NCI-H345 treated with DMSO at 0.1 percent for 48 hours (cell line): Measurements from ENCODE around the gene CDH23.

Experiments used
- DNase-seq: peaks from one replicate; lab custom pipeline; 2025; ENCODE audit not compliant: unreplicated experiment; lab: John Stamatoyannopoulos, UW

The CDH23 gene

GRCh38 chr10:71802235-71802634, 405.5 kb downstream of the CDH23 start:
- no peak for DNase-seq

- DNase-seq: no peak
Measured at GRCh38 chr10:71802715-71803488, 406.2 kb downstream of the CDH23 start.

GRCh38 chr10:71804077-71804476, 407.4 kb downstream of the CDH23 start:
- DNase-seq: no peak

- no peak for DNase-seq
Measured at GRCh38 chr10:71805776-71806703, 409.3 kb downstream of the CDH23 start.

- no peak for DNase-seq
Measured at GRCh38 chr10:71806704-71807556, 410.2 kb downstream of the CDH23 start.

- no peak for DNase-seq
Measured at GRCh38 chr10:71807557-71808510, 411.1 kb downstream of the CDH23 start.

GRCh38 chr10:71809628-71810027, 412.9 kb downstream of the CDH23 start:
- no peak for DNase-seq

GRCh38 chr10:71810048-71810750, 413.5 kb downstream of the CDH23 start:
- no peak for DNase-seq

- no peak for DNase-seq
Measured at GRCh38 chr10:71811351-71811750, 414.6 kb downstream of the CDH23 start.

- DNase-seq: no peak
Measured at GRCh38 chr10:71812016-71812912, 415.5 kb downstream of the CDH23 start.

- no peak for DNase-seq
Measured at GRCh38 chr10:71812913-71813590, 416.3 kb downstream of the CDH23 start.

GRCh38 chr10:71814922-71815411, 418.2 kb downstream of the CDH23 start:
- no peak for DNase-seq

GRCh38 chr10:71815515-71816130, 418.9 kb downstream of the CDH23 start:
- no peak for DNase-seq

GRCh38 chr10:71816421-71816851, 419.7 kb downstream of the CDH23 start:
- DNase-seq: no peak

GRCh38 chr10:71816936-71817618, 420.4 kb downstream of the CDH23 start:
- no peak for DNase-seq

- DNase-seq: no peak
Measured at GRCh38 chr10:71817831-71818655, 421.3 kb downstream of the CDH23 start.
